A172 (cell line): Measurements from ENCODE around the gene ASGR2. TPM values are rescaled to one million over a fixed set of nuclear protein-coding genes. Genes with fewer than 3 reads are reported as not detected.
"Not testable (repeated sequence)": the region's sequence is repeated elsewhere in the genome, so short reads cannot be mapped to it uniquely, and the experiment has no call there.

ENCODE experiments used
- DNase-seq: peaks from one replicate; pipeline ENCODE4 v3.0.0-alpha.2; 2015; ENCODE audit warnings: low spot score
- total RNA-seq: library from RNA; depleted of rRNA; stranded (reverse); fragments of >200 nt; shearing (Covaris generic); gene quantifications from 2 replicates; pipeline ENCODE4 v1.2.3, GENCODE V29; 2014; rRNA removed

The ASGR2 gene
- not detected in 2 replicates for total RNA-seq

- no peak for DNase-seq
Observed at GRCh38 chr17:7114241-7114874, at the start of gene ASGR2. ASGR2 (minus strand) TSS chr17:7114822; CDS start chr17:7114240, 582 bp downstream.

GRCh38 chr17:7159571-7159970 is 44.9 kb upstream of the ASGR2 start:
- not testable (repeated sequence) for DNase-seq

GRCh38 chr17:7158424-7158823 is 43.8 kb upstream of the ASGR2 start:
- DNase-seq = not testable (repeated sequence)

- DNase-seq = no peak
Observed at GRCh38 chr17:7156342-7156940, 41.8 kb upstream of the ASGR2 start.

- DNase-seq = no peak
Observed at GRCh38 chr17:7147772-7148171, 33.1 kb upstream of the ASGR2 start.

GRCh38 chr17:7146115-7146514 is 31.5 kb upstream of the ASGR2 start:
- DNase-seq = no peak

- no peak for DNase-seq
Observed at GRCh38 chr17:7144213-7144612, 29.6 kb upstream of the ASGR2 start.

GRCh38 chr17:7141824-7142223 is 27.2 kb upstream of the ASGR2 start:
- DNase-seq = no peak

GRCh38 chr17:7139400-7139799 is 24.8 kb upstream of the ASGR2 start:
- DNase-seq = no peak

GRCh38 chr17:7138800-7139381 is 24.3 kb upstream of the ASGR2 start:
- no peak for DNase-seq

GRCh38 chr17:7137171-7137943 is 22.7 kb upstream of the ASGR2 start:
- DNase-seq = no peak

GRCh38 chr17:7136266-7136877 is 21.8 kb upstream of the ASGR2 start:
- DNase-seq = peak; percentile 51

- no peak for DNase-seq
Observed at GRCh38 chr17:7133916-7134315, 19.3 kb upstream of the ASGR2 start.

- DNase-seq = no peak
Observed at GRCh38 chr17:7133424-7133823, 18.8 kb upstream of the ASGR2 start.

GRCh38 chr17:7132511-7133094 is 18.0 kb upstream of the ASGR2 start:
- DNase-seq = peak; percentile 14

- DNase-seq = no peak
Observed at GRCh38 chr17:7131423-7131791, 16.8 kb upstream of the ASGR2 start.

- no peak for DNase-seq
Observed at GRCh38 chr17:7130621-7131422, 16.2 kb upstream of the ASGR2 start.

- no peak for DNase-seq
Observed at GRCh38 chr17:7129311-7129710, 14.7 kb upstream of the ASGR2 start.

GRCh38 chr17:7128160-7128559 is 13.5 kb upstream of the ASGR2 start:
- no peak for DNase-seq

- not testable (repeated sequence) for DNase-seq
Observed at GRCh38 chr17:7127501-7127900, 12.9 kb upstream of the ASGR2 start.

- DNase-seq = not testable (repeated sequence)
Observed at GRCh38 chr17:7126386-7126785, 11.8 kb upstream of the ASGR2 start.
